Memory B cell (primary cell): ENCODE results near the gene TENM3.

Experiments
- ATAC-seq: fragments of 150-1000 bp; cut with Tn5 transposase; 2 replicates; pipeline ENCODE4 v1.10.0; 2021; ENCODE audit warnings: low read depth, mild to moderate bottlenecking, moderate library complexity
- DNase-seq, 2 donors: peaks; one replicate each; pipeline ENCODE4 v3.0.0; 2022; ENCODE audit warnings: low spot score in 2 of 2
- H3K27ac Mint-ChIP-seq: one replicate; pipeline ENCODE4 v1.8.0; 2022; ENCODE audit warnings: mild to moderate bottlenecking, moderate library complexity, mixed read lengths
- H3K27me3 Mint-ChIP-seq: one replicate; pipeline ENCODE4 v1.8.0; 2022; ENCODE audit warnings: mixed read lengths
- H3K36me3 Mint-ChIP-seq: one replicate; pipeline ENCODE4 v1.8.0; 2022; ENCODE audit warnings: mild to moderate bottlenecking, mixed read lengths
- H3K4me1 Mint-ChIP-seq: one replicate; pipeline ENCODE4 v1.8.0; 2022; ENCODE audit warnings: mixed read lengths
- H3K4me3 Mint-ChIP-seq: one replicate; pipeline ENCODE4 v1.8.0; 2022; ENCODE audit warnings: mild to moderate bottlenecking, moderate library complexity, mixed read lengths
- H3K9me3 Mint-ChIP-seq: one replicate; pipeline ENCODE4 v1.8.0; 2022; ENCODE audit warnings: mixed read lengths

The TENM3 gene

DNA sequence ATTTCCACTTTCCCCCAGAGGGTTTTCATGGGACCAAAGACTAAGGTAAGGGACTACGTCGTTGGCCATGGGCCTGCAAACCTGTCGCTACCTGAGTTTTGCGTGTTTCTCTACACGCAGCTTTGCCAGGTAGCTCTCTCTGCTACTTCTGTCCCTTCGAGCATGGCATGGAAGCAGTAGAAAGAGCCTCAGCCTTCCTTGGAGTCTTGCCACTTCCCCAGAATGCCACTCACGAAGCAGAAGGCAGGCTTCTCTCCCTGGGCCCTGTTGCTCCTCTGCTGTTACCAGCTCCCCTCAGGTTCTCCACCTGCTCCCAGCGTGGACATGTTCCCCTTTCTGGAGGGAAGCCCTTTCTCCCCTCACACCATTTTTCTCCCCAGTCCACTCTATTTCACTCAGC, 381.1 kb downstream of the TENM3 start:
- Mint-ChIP-seq H3K36me3 (no peaks in the 10 kb centered on the region), H3K4me3 (no peak overlapping the region), H3K4me1 (no peaks in the 10 kb centered on the region), H3K27ac (no peak overlapping the region), H3K27me3 (peaks cover 2% of the 10 kb centered on the region), H3K9me3 (no peaks in the 10 kb centered on the region)
- DNase-seq (no peak), ATAC-seq (no peak)

DNA sequence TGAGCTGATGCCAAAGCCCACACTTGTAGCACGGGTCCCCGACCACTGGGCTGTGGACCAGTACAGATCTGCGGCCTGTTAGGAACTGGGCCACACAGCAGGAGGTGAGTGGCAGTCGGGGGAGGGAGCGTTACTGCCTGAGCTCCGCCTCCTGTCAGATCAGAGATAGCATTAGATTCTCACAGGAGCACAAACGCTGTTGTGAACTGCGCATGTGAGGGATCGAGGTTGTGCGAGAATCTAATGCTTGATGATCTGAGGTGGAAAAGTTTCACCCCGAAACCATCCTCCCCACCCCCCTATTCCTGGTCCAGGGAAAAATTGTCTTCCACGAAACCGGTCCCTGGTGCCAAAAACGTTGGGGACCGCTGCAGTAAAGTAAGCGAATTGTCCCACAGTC, 382.0 kb downstream of the TENM3 start:
- peaks cover 2% of the 10 kb centered on the region for H3K27me3 Mint-ChIP-seq
- DNase-seq: no peak
- H3K27ac Mint-ChIP-seq: no peak overlapping the region

GRCh38 chr4:182627996-182628395, 384.8 kb downstream of the TENM3 start:
- Mint-ChIP-seq H3K27ac (no peak overlapping the region), H3K4me3 (no peak overlapping the region), H3K27me3 (peaks cover 2% of the 10 kb centered on the region), H3K36me3 (no peaks in the 10 kb centered on the region), H3K9me3 (no peaks in the 10 kb centered on the region), H3K4me1 (no peaks in the 10 kb centered on the region)
- no peak for DNase-seq
- no peak for ATAC-seq

More for the DNA sequence above, 382.0 kb downstream of the TENM3 start:
- no peaks in the 10 kb centered on the region for H3K9me3 Mint-ChIP-seq
- no peak overlapping the region for H3K4me3 Mint-ChIP-seq
- no peak for ATAC-seq
- H3K36me3 Mint-ChIP-seq: no peaks in the 10 kb centered on the region
- H3K4me1 Mint-ChIP-seq: no peaks in the 10 kb centered on the region

GRCh38 chr4:182628544-182628943, 385.3 kb downstream of the TENM3 start:
- DNase-seq: no peak
- no peaks in the 10 kb centered on the region for H3K9me3 Mint-ChIP-seq
- no peak overlapping the region for H3K4me3 Mint-ChIP-seq
- H3K4me1 Mint-ChIP-seq: no peaks in the 10 kb centered on the region
- no peak overlapping the region for H3K27ac Mint-ChIP-seq
- no peak for ATAC-seq
- peaks cover 2% of the 10 kb centered on the region for H3K27me3 Mint-ChIP-seq
- H3K36me3 Mint-ChIP-seq: no peaks in the 10 kb centered on the region

- no peak overlapping the region for H3K4me3 Mint-ChIP-seq
- DNase-seq: no peak
- H3K27me3 Mint-ChIP-seq: no peaks in the 10 kb centered on the region
- H3K27ac Mint-ChIP-seq: no peak overlapping the region
- H3K4me1 Mint-ChIP-seq: no peaks in the 10 kb centered on the region
- no peak for ATAC-seq
- no peaks in the 10 kb centered on the region for H3K9me3 Mint-ChIP-seq
- no peaks in the 10 kb centered on the region for H3K36me3 Mint-ChIP-seq
Measured at GRCh38 chr4:182629096-182629495, 385.9 kb downstream of the TENM3 start.

DNA sequence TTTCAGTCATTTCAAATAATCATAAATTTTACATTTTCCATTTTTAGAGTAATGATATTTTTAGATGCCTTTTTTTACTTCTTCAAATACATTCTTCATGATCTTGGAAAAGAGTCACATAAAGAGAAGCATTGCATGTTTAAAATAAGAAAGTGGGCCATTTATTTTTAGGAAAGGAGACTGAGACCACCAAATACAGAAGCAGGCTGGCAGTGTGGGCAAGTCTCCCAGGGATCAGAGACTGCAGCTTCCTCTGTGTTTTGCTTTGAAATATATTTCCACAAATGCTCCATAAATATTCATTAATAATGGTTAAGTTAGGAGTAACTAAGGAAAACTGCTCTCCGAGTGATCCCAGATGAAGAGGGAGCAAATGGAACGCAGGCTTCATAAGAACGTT, 397.3 kb downstream of the TENM3 start:
- ATAC-seq (no peak), DNase-seq (no peak)
- Mint-ChIP-seq H3K27ac (no peak overlapping the region), H3K36me3 (no peaks in the 10 kb centered on the region), H3K4me1 (no peaks in the 10 kb centered on the region), H3K27me3 (no peaks in the 10 kb centered on the region), H3K9me3 (peaks cover 3% of the 10 kb centered on the region), H3K4me3 (no peak overlapping the region)

GRCh38 chr4:182640932-182641331, 397.7 kb downstream of the TENM3 start:
- Mint-ChIP-seq H3K4me1 (no peaks in the 10 kb centered on the region), H3K36me3 (no peaks in the 10 kb centered on the region), H3K9me3 (peaks cover 4% of the 10 kb centered on the region), H3K27ac (no peak overlapping the region), H3K27me3 (no peaks in the 10 kb centered on the region), H3K4me3 (no peak overlapping the region)
- DNase-seq (no peak), ATAC-seq (no peak)

GRCh38 chr4:182642831-182643230, 399.6 kb downstream of the TENM3 start:
- no peak for DNase-seq

DNA sequence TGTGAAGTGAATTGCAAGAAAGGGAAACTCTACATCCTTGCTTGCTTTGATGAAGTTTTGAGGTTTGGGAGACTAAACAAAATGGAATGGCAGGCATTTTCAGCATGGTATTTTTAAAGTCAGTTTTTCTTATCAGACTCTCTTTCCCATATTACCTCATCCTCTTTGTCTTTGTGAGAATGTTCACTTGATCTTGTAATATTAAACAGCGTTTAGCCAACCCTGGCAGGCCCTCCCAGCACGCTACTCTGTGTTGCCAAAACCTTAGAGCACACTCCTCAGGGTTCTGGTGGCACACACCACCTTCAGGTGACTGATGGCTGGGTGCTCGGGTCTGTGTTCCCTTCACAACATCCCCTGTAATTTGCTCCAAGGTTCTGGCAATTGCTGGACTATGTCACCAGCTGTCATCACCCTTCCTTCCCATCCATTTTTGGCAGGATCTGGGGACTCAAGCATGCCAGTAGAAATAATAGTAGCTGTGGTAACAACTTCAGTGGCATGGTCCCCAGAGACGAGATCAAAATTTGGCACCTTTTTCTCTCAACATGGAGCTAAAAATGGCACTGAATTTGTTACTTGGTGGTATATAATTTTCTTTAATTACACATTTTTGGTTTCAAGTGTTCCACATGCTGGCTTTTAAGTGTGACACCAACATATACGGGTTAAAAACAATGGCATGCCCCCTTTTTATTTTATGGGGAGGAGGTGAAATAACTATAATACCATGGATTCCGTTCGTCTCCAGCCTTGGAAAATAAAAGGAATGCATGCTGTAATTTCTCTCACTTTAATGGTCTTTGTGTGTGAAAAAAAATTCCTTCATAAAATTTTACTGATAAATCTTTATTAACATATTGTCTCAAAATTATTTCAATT, 400.8 kb downstream of the TENM3 start:
- no peak overlapping the region for H3K27ac Mint-ChIP-seq
- H3K4me3 Mint-ChIP-seq: no peak overlapping the region
- H3K36me3 Mint-ChIP-seq: no peaks in the 10 kb centered on the region
- no peaks in the 10 kb centered on the region for H3K4me1 Mint-ChIP-seq
- ATAC-seq: no peak
- peaks cover 9% of the 10 kb centered on the region for H3K9me3 Mint-ChIP-seq
- DNase-seq: no peak
- H3K27me3 Mint-ChIP-seq: peaks cover 1% of the 10 kb centered on the region

More at GRCh38 chr4:182642831-182643230, 399.6 kb downstream of the TENM3 start:
- peaks cover 9% of the 10 kb centered on the region for H3K9me3 Mint-ChIP-seq
- no peak overlapping the region for H3K27ac Mint-ChIP-seq
- no peak overlapping the region for H3K4me3 Mint-ChIP-seq
- H3K27me3 Mint-ChIP-seq: no peaks in the 10 kb centered on the region
- no peaks in the 10 kb centered on the region for H3K4me1 Mint-ChIP-seq
- H3K36me3 Mint-ChIP-seq: no peaks in the 10 kb centered on the region
- no peak for ATAC-seq

GRCh38 chr4:182644683-182645050, 401.5 kb downstream of the TENM3 start:
- H3K27me3 Mint-ChIP-seq: peaks cover 1% of the 10 kb centered on the region
- no peak overlapping the region for H3K27ac Mint-ChIP-seq
- H3K4me1 Mint-ChIP-seq: no peaks in the 10 kb centered on the region
- H3K9me3 Mint-ChIP-seq: peaks cover 9% of the 10 kb centered on the region
- no peak overlapping the region for H3K4me3 Mint-ChIP-seq
- H3K36me3 Mint-ChIP-seq: no peaks in the 10 kb centered on the region
- no peak for ATAC-seq
- no peak for DNase-seq

DNA sequence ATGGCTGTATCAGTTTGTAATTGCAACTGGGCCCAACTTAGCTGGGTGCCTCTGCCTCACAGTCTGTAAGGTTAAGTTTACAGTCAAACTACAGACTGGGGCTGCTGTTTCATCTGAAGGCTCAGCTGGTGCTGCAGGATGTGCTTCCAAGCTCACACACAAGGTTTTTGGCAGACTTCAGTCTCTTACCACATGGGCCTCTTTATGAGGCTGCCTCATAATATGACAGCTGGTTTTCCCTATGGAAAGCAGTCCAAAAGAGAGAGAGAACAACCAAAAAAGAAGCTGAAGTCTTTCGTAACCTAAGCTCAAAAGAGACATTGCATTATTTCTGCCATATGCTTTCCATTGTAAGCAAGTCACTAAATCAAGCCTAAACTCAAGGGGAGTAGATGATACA, 402.3 kb downstream of the TENM3 start:
- peaks cover 9% of the 10 kb centered on the region for H3K9me3 Mint-ChIP-seq
- no peak overlapping the region for H3K27ac Mint-ChIP-seq
- no peak overlapping the region for H3K4me3 Mint-ChIP-seq
- DNase-seq (no peak), ATAC-seq (no peak)
- no peaks in the 10 kb centered on the region for H3K4me1 Mint-ChIP-seq
- no peaks in the 10 kb centered on the region for H3K36me3 Mint-ChIP-seq
- H3K27me3 Mint-ChIP-seq: peaks cover 3% of the 10 kb centered on the region

DNA sequence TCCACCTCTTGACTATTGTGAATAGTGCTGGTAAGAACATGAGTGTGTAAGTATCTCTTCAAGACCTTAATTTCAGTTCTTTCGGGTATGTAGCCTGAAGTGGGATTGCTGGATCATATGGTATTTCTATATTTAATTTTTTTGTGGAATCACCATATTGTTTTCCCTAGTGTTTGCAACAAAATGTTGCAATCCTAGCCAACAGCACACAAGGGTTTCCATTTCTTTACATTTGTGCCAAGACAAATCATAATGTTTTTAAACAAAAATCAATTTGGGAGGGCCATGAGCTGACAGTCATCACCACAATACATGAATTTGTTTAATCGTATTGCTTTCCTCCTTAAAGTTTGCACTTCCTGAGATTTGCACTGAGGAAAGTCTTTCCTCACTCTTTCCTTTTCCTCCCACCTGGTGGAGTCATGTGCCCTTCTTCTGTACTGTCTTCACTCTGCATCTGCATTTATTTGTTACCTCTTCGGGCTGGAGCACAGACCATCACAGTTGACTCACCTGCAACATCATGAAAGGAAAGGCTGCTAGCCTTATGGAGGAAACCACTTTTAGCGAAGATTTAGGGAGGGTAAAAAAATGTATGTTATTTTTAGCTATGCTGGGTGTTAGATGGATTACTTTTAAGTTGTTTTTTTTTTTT, 404.6 kb downstream of the TENM3 start:
- Mint-ChIP-seq H3K9me3 (peaks cover 9% of the 10 kb centered on the region), H3K27ac (no peak overlapping the region), H3K4me3 (no peak overlapping the region), H3K36me3 (no peaks in the 10 kb centered on the region), H3K27me3 (peaks cover 4% of the 10 kb centered on the region), H3K4me1 (no peaks in the 10 kb centered on the region)
- DNase-seq (no peak), ATAC-seq (no peak)

- no peak for ATAC-seq
- Mint-ChIP-seq H3K36me3 (no peaks in the 10 kb centered on the region), H3K27ac (no peak overlapping the region), H3K27me3 (peaks cover 4% of the 10 kb centered on the region), H3K9me3 (peaks cover 9% of the 10 kb centered on the region), H3K4me3 (no peak overlapping the region), H3K4me1 (no peaks in the 10 kb centered on the region)
- no peak for DNase-seq
Measured at GRCh38 chr4:182648766-182649165, 405.6 kb downstream of the TENM3 start.

DNA sequence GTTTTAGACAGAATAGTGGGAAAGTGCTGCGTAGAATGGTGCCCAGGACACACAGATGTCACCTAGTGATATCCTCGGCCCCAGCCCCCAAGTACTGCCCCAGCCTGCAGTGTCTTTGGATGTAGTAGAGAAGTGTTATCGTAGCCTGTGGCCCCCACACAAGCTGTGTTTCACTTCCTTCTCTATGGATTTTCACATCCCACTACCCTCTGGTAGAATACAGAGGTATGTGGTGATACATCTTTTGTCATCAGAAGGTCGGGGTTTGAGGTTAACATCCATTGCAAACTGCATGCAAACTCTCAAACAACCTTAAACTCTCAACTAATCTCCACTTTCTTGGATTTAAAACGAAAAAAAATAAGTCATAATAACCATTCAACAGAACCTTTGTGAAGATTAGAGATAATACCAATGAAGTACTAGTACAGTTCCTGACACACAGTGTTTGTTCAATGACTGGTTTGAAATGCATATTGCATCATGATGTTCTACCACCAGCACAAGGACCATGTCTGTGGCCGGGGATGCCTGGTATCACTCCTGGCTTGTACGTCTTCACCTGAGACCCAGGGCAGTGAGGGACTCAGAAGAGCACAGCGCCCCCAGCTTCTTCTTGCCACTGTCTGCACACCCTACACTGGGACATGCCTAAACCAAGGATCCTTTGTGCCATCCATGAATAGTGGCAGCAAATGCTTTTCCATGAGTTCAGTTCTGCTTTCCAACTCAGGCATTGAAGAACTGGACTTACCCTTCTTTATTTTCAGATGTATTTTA, 406.7 kb downstream of the TENM3 start:
- H3K36me3 Mint-ChIP-seq: no peaks in the 10 kb centered on the region
- H3K9me3 Mint-ChIP-seq: peaks cover 9% of the 10 kb centered on the region
- no peak overlapping the region for H3K27ac Mint-ChIP-seq
- ATAC-seq (no peak), DNase-seq (no peak)
- H3K27me3 Mint-ChIP-seq: peaks cover 4% of the 10 kb centered on the region
- H3K4me1 Mint-ChIP-seq: no peaks in the 10 kb centered on the region
- H3K4me3 Mint-ChIP-seq: no peak overlapping the region
